OCI-LY3 (cell line): ENCODE results near the gene SOD1.

ENCODE experiments used
- H2AFZ ChIP-seq: fragments of 200-600, 300-600 bp; shearing (Covaris generic); 2 replicates; pipeline ENCODE4 v1.6.0; 2014; ENCODE audit warnings: antibody characterized with exemption, low read depth, low read length
- H3K27ac ChIP-seq: fragments of 200-600, 300-600 bp; sonication (generic); 2 replicates; pipeline ENCODE4 v1.5.1; 2014; ENCODE audit warnings: mild to moderate bottlenecking, low read length, moderate library complexity, mixed read lengths
- H3K27me3 ChIP-seq: fragments of 200-600, 300-600 bp; sonication (generic); 2 replicates; pipeline ENCODE4 v1.6.1; 2014; ENCODE audit warnings: low read depth, low read length, mixed read lengths
- H3K36me3 ChIP-seq: fragments of 200-600, 300-600 bp; sonication (generic); replicated peaks from 2 replicates; pipeline ENCODE3; 2014; ENCODE audit warnings: low read depth, low read length, mixed read lengths
- H3K4me1 ChIP-seq: fragments of 300-600, 200-600 bp; sonication (generic); 2 replicates; pipeline ENCODE4 v1.6.1; 2014; ENCODE audit warnings: low read length, mixed read lengths
- H3K4me2 ChIP-seq: fragments of 200-600, 300-600 bp; sonication (generic); 2 replicates; pipeline ENCODE4 v1.6.1; 2014; ENCODE audit warnings: low read length, mixed read lengths
- H3K4me3 ChIP-seq: fragments of 300-600, 200-600 bp; sonication (generic); 2 replicates; pipeline ENCODE4 v1.5.1; 2014; ENCODE audit warnings: antibody characterized with exemption, mild to moderate bottlenecking, low read length, moderate library complexity
- H3K79me2 ChIP-seq: fragments of 300-600, 200-600 bp; shearing (Covaris generic); 2 replicates; pipeline ENCODE4 v1.6.1; 2014; ENCODE audit warnings: mild to moderate bottlenecking, low read length, mixed read lengths
- H3K9ac ChIP-seq: fragments of 300-600, 200-600 bp; shearing (Covaris generic); 2 replicates; pipeline ENCODE4 v1.6.0; 2014; ENCODE audit warnings: mild to moderate bottlenecking, low read length, moderate library complexity
- H3K9me3 ChIP-seq: fragments of 200-600, 300-600 bp; shearing (Covaris generic); 2 replicates; pipeline ENCODE4 v1.6.1; 2014; ENCODE audit warnings: low read length, mixed read lengths; ENCODE audit not compliant: insufficient read depth
- H4K20me1 ChIP-seq: fragments of 200-600, 300-600 bp; sonication (generic); 2 replicates; pipeline ENCODE4 v1.6.1; 2016; ENCODE audit warnings: low read length, mixed read lengths; ENCODE audit not compliant: insufficient read depth
- CTCF ChIP-seq: fragments of 200-600, 300-600 bp; sonication (generic); IDR thresholded peaks from 2 replicates; pipeline ENCODE4 v1.5.1; 2014; ENCODE audit warnings: antibody characterized with exemption, low read length, low read depth
- EZH2phosphoT487 ChIP-seq: fragments of 200-600 bp; shearing (Covaris generic); IDR thresholded peaks from 2 replicates; pipeline ENCODE4 v1.6.1; 2018; ENCODE audit warnings: antibody characterized with exemption, mixed run types, low read depth

The SOD1 gene

DNA sequence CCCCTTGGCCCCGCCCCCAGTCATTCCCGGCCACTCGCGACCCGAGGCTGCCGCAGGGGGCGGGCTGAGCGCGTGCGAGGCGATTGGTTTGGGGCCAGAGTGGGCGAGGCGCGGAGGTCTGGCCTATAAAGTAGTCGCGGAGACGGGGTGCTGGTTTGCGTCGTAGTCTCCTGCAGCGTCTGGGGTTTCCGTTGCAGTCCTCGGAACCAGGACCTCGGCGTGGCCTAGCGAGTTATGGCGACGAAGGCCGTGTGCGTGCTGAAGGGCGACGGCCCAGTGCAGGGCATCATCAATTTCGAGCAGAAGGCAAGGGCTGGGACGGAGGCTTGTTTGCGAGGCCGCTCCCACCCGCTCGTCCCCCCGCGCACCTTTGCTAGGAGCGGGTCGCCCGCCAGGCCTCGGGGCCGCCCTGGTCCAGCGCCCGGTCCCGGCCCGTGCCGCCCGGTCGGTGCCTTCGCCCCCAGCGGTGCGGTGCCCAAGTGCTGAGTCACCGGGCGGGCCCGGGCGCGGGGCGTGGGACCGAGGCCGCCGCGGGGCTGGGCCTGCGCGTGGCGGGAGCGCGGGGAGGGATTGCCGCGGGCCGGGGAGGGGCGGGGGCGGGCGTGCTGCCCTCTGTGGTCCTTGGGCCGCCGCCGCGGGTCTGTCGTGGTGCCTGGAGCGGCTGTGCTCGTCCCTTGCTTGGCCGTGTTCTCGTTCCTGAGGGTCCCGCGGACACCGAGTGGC lies at the start of gene SOD1:
Gene SOD1, plus strand, starts transcription at position 158 of the 723 bp plus-strand sequence. Its CDS starts 77 bp downstream, at position 235.
- Histone ChIP-seq H4K20me1 (peaks cover 34% of the 10 kb centered on the region), H3K27me3 (no peaks in the 10 kb centered on the region), H3K4me3 (peak within 1 kb of the TSS; percentile 99), H3K9ac (peak within 1 kb of the TSS; percentile 86), H3K9me3 (no peaks in the 10 kb centered on the region), H3K27ac (peak within 1 kb of the TSS; percentile 17; the same call in 1 of the 2 replicates), H3K4me1 (peaks cover 17% of the 10 kb centered on the region), H3K4me2 (peak within 1 kb of the TSS; percentile 94), H3K79me2 (peaks cover 52% of the 10 kb centered on the region), H2AFZ (peak within 1 kb of the TSS; percentile 48), H3K36me3 (peaks cover 18% of the 10 kb centered on the region)
- no peak for TF ChIP-seq CTCF

DNA sequence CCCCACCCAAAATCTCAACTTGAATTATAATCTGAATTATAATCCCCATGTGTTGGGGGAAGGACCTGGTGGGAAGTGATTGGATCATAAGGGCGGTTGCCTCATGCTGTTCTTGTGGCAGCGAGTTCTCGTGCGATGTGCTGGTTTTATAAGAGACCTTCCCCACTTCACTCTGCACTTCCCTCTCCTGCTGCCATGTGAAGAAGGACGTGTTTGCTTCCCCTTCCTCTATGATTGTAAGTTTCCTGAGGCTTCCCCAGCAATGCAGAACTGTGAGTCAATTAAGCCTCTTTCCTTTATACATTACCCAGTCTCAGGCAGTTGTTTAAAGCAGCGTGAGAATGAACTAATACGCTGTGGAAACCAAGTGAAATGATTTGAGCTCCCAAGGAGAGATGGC lies 48.0 kb upstream of the SOD1 start:
- Histone ChIP-seq H4K20me1 (no peaks in the 10 kb centered on the region), H3K9me3 (no peaks in the 10 kb centered on the region), H3K4me1 (no peaks in the 10 kb centered on the region), H3K27ac (no peak overlapping the region), H3K9ac (no peak overlapping the region), H3K4me2 (no peak overlapping the region), H3K36me3 (no peaks in the 10 kb centered on the region), H2AFZ (no peak overlapping the region), H3K4me3 (no peak overlapping the region), H3K79me2 (no peaks in the 10 kb centered on the region), H3K27me3 (no peaks in the 10 kb centered on the region)
- TF ChIP-seq EZH2phosphoT487 = no peak
- no peak for TF ChIP-seq CTCF

- H3K36me3 ChIP-seq = no peaks in the 10 kb centered on the region
- H3K27ac ChIP-seq = no peak overlapping the region
- no peak overlapping the region for H3K9ac ChIP-seq
- no peak for TF ChIP-seq CTCF
- TF ChIP-seq EZH2phosphoT487 = no peak
- no peaks in the 10 kb centered on the region for H3K79me2 ChIP-seq
- no peaks in the 10 kb centered on the region for H3K9me3 ChIP-seq
- no peak overlapping the region for H2AFZ ChIP-seq
- H3K4me1 ChIP-seq = no peaks in the 10 kb centered on the region
- H3K4me3 ChIP-seq = no peak overlapping the region
- no peaks in the 10 kb centered on the region for H3K27me3 ChIP-seq
- H3K4me2 ChIP-seq = no peak overlapping the region
- H4K20me1 ChIP-seq = no peaks in the 10 kb centered on the region
Observed at GRCh38 chr21:31612894-31613785, 46.4 kb upstream of the SOD1 start.

GRCh38 chr21:31614705-31615104 lies 44.8 kb upstream of the SOD1 start:
- no peak overlapping the region for H2AFZ ChIP-seq
- no peaks in the 10 kb centered on the region for H3K36me3 ChIP-seq
- H3K27ac ChIP-seq = no peak overlapping the region
- H3K4me3 ChIP-seq = no peak overlapping the region
- H3K4me2 ChIP-seq = no peak overlapping the region
- no peak overlapping the region for H3K9ac ChIP-seq
- H4K20me1 ChIP-seq = no peaks in the 10 kb centered on the region
- H3K9me3 ChIP-seq = no peaks in the 10 kb centered on the region
- H3K4me1 ChIP-seq = no peaks in the 10 kb centered on the region
- no peak for TF ChIP-seq CTCF
- no peak for TF ChIP-seq EZH2phosphoT487
- no peaks in the 10 kb centered on the region for H3K79me2 ChIP-seq
- no peaks in the 10 kb centered on the region for H3K27me3 ChIP-seq
